Measurements from ENCODE around the gene TP53RK. TPM values are rescaled to one million over a fixed set of nuclear protein-coding genes. Genes with fewer than 3 reads are reported as not detected.
A peak's percentile ranks its signal among the peaks of the same experiment; 100 is the strongest.

TP53RK gene
- 13.3 TPM for total RNA-seq
- long read RNA-seq, transcript TP53RK-202 (2 exons, 3,515 nt), result major isoform, 17 of 17 reads
- long read RNA-seq, partial matches to known transcripts, result 0 of 17 reads
- long read RNA-seq, other reads (novel, unspliced or antisense), result 0 of 17 reads

GRCh38 chr20:46689082-46689753 is at the start of gene TP53RK:
Gene TP53RK (minus strand): TSS chr20:46689444. CDS start chr20:46689414, 30 bp downstream.
- Histone ChIP-seq H3K4me3 (peak within 1 kb of the TSS; percentile 94), H3K4me1 (peaks cover 28% of the 10 kb centered on the region), H3K27me3 (no peaks in the 10 kb centered on the region), H3K27ac (peak within 1 kb of the TSS; percentile 97), H3K9me3 (no peaks in the 10 kb centered on the region), H3K36me3 (peaks cover 20% of the 10 kb centered on the region)
- DNase-seq (peak; percentile 99), ATAC-seq (peak; percentile 99)
- intact Hi-C loops (cut with DNase I), result no loop called here
- peak; percentile 31 for TF ChIP-seq CTCF (IDR thresholded peaks at IDR 0.05)

- ATAC-seq (no peak), DNase-seq (no peak)
- no peak for TF ChIP-seq CTCF (IDR thresholded peaks at IDR 0.05)
- no peak overlapping the region for H3K4me3 ChIP-seq
- H3K9me3 ChIP-seq, result no peaks in the 10 kb centered on the region
- H3K27me3 ChIP-seq, result no peaks in the 10 kb centered on the region
- H3K4me1 ChIP-seq, result no peaks in the 10 kb centered on the region
- no peaks in the 10 kb centered on the region for H3K36me3 ChIP-seq
- no peak overlapping the region for H3K27ac ChIP-seq
- intact Hi-C loops (cut with DNase I), result no loop called here
Measured at GRCh38 chr20:46735436-46735835, 46.2 kb upstream of the TP53RK start.

- H3K9me3 ChIP-seq, result no peaks in the 10 kb centered on the region
- intact Hi-C loops (cut with DNase I), result no loop called here
- H3K27me3 ChIP-seq, result no peaks in the 10 kb centered on the region
- TF ChIP-seq CTCF (IDR thresholded peaks at IDR 0.05), result no peak
- H3K27ac ChIP-seq, result no peak overlapping the region
- no peaks in the 10 kb centered on the region for H3K36me3 ChIP-seq
- no peak for ATAC-seq
- DNase-seq, result no peak
- H3K4me1 ChIP-seq, result no peaks in the 10 kb centered on the region
- no peak overlapping the region for H3K4me3 ChIP-seq
Measured at GRCh38 chr20:46731770-46732169, 42.5 kb upstream of the TP53RK start.

GRCh38 chr20:46725186-46726165 is 36.2 kb upstream of the TP53RK start:
- no peaks in the 10 kb centered on the region for H3K27me3 ChIP-seq
- H3K36me3 ChIP-seq, result no peaks in the 10 kb centered on the region
- no peak overlapping the region for H3K27ac ChIP-seq
- H3K4me3 ChIP-seq, result no peak overlapping the region
- no peak for TF ChIP-seq CTCF (IDR thresholded peaks at IDR 0.05)
- DNase-seq, result no peak
- ATAC-seq, result peak; percentile 11
- H3K9me3 ChIP-seq, result peaks cover 4% of the 10 kb centered on the region
- intact Hi-C loops (cut with DNase I), result no loop called here
- no peaks in the 10 kb centered on the region for H3K4me1 ChIP-seq

GRCh38 chr20:46724343-46724959 is 35.2 kb upstream of the TP53RK start:
- intact Hi-C loops (cut with DNase I), result no loop called here
- ATAC-seq, result no peak
- no peak for TF ChIP-seq CTCF (IDR thresholded peaks at IDR 0.05)
- H3K27me3 ChIP-seq, result no peaks in the 10 kb centered on the region
- no peak for DNase-seq
- no peaks in the 10 kb centered on the region for H3K4me1 ChIP-seq
- no peak overlapping the region for H3K27ac ChIP-seq
- H3K9me3 ChIP-seq, result peaks cover 7% of the 10 kb centered on the region
- H3K36me3 ChIP-seq, result no peaks in the 10 kb centered on the region
- H3K4me3 ChIP-seq, result no peak overlapping the region
